Measurements from ENCODE around the gene MATCAP1.
A peak's percentile ranks its signal among the peaks of the same experiment; 100 is the strongest.

The MATCAP1 gene

DNA sequence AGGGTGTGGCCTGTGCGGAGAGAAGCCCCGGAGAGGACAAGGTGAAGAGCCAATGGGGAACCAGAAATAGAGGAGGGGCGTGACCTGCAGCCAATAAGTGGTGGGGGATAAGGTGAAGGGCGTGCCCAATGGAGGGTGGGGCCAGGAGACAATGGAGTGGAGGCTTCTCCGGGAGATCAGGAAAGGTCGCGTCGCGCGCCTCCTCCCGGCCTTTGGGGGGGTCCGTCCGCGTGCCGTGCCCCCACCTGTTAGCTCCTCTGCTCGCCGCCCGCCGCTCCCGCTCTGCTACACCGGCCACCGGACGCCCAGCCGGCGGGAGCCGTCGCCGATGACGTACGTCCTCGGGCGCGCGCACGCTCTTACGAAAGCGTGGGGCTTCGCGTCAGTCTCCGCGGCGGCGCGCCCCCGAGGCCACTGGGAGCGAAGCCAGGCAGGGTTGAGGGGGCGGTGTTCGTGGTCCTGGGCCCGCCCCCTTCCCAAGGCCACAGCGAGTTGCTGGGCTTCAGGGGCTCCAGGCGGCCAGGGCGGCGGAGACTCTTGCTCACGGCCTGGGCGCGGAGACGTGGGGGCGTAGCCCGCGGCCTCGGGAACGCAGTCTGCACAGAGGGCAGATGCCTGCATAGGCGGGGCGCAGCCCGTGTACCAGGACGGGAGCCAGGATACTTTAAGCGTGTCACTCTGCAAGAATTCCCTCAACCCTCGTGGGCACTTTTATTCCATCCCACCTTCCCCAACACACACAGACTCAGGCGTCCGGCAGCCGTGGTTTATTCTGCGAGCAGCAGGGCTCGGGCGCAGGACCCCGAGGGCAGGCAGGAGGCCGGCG, at the start of gene MATCAP1:
TSS of gene MATCAP1 (minus strand) at position 337 of the 826 bp plus-strand sequence. CDS start 3,353 bp downstream, outside the sequence.
- peak; percentile 94 for DNase-seq (ENCODE audit: low spot score)

DNA sequence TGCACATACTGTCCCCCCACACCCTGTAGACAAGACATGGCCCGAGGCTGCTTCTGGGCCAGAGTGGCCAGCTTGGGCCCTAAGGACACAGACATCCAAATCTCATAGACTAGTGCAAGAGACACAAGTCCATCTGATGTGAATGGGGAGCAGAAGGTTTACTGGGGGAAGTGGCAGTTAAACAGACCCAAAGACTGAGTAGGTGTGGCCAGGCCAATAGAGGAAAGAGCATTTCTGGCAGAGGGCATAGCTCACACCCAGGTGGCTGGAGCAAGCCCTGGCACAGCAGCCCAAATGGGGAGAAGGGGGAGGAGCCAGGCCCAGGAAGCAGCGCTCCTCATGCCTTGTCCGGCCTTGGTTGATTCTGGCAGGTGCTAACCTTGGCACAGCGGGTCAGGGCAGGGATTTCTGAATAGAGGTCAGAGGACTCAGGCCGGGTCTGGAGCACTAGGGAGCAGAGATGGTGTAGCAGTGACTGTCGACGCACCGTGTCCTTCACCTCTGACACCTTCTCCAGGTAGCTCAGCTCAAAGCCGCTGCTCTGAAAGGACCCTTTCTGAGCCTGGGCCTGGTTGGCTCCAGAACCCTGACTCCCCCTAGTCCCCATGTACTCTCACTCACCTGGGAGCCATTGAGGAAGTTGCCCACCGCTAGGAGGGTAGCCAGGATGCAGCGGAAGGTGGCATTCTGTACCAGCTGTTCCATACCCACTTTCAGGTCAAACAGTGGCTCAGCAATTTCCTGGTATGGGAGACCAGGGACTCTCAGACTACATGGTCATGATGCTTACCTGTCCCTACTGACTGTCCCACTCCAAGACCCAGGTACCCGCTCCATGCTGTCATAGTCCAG, 47.3 kb upstream of the MATCAP1 start:
- no peak for DNase-seq (ENCODE audit: low spot score)

DNA sequence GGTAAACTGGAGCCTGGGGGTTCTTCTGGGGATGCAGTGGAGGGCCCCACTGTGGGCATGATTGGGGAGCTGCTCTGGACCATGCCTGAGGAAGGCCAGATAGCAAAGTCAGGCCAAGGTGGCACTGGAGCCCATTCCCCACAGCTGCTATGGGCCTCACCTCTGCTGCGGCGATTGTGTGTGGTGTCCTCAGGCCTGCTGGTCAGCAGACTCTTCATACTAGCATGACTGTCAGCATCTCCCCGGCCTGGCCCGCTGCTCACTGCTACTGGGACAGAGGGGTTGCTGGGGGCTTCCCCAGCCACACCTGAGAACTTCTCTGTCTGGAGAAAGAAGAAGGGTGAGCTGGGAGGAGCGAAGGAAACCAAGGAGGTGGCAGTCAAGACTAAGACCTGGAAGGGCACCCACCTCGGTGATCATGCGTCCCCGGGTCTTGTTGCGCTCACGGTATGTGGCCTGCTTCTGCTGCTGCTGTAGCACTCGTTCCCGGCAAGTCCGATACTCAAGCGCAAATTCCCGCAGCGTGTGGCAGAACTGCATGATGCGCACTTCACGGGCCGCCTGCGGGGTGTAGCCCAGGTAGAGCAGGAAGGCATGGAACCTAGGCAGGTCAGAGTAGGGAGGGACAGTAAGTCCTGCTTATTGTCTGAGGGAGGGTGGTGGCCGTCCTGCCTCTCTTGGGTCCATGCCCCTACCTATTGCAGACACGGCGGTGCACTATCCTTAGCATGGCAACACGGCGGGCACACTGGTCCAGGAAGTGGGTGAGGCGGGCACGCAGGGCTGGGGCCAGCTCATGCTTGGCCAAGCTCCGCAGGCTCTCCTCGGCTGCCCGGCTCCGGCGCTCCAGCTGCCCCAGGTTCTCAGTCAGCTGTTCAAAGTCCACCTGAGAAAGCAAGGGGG, 46.4 kb upstream of the MATCAP1 start:
- no peak for DNase-seq (ENCODE audit: low spot score)

DNA sequence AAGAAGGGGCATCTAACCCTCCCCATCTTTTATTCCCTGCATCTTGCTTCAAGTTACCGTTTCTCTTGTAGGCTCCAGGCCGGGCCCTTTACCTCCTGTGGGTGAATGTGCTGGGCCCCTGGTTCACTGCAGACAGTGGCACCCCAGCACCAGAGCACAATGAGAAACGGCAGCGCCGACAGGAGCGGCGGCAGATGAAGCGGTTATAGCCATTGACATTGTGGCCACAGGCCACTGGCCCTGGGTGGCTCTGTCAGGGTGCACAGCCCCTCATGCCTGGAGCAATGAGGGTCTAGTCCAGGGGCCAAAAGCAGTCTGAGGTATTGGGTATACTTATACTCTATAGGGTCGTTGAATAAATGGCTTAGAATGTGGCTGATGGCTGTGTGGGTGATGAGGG, 45.1 kb upstream of the MATCAP1 start:
- DNase-seq (ENCODE audit: low spot score): no peak

DNA sequence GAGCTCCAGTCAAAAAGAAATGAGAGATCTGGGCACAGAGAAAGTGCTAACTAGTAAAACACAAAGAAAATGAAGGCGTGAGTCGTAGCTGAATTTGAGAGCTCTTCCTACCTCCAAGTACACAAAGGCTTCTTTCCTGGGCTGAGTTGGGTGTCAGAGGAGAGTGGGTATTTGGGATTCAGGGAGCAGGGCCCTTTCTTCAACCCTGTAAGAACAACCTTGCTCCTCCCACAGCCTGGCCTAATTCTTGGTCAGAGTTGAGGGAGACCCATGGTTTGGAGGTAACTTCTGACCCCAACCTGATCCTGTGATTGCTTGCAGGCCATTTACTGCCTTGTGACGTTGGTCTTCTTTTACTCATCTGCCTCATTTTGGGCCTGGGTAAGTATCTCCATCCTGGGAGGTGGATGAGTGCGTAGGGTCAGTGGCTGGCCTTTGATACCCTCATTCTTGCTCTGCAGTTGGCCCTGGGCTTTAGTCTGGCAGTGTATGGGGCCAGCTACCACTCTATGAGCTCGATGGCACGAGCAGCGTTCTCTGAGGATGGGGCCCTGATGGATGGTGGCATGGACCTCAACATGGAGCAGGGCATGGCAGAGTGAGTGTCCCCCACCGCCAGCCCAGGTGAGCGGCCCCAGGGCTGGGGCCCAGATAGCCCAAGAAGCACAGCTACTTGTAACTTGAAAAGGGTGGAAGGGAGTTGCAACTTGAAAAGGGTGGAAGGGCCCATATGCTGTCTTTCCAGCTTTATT, 44.4 kb upstream of the MATCAP1 start:
- no peak for DNase-seq (ENCODE audit: low spot score)

DNA sequence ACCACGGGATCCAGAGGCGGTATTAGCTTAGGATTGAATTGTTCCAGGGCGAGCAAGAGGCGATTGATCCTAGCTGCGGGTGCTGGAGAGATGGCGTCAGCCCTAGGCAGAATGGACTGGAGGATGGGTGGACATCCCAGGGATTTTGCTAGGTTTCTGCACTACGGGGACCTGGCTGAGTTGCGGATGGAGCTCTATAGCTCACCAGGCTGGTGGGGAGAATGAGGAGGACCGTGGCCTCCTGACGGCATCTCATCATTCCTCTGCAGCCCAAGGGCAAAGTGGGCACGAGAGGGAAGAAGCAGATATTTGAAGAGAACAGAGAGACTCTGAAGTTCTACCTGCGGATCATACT, 43.8 kb upstream of the MATCAP1 start:
- DNase-seq (ENCODE audit: low spot score): no peak

DNA sequence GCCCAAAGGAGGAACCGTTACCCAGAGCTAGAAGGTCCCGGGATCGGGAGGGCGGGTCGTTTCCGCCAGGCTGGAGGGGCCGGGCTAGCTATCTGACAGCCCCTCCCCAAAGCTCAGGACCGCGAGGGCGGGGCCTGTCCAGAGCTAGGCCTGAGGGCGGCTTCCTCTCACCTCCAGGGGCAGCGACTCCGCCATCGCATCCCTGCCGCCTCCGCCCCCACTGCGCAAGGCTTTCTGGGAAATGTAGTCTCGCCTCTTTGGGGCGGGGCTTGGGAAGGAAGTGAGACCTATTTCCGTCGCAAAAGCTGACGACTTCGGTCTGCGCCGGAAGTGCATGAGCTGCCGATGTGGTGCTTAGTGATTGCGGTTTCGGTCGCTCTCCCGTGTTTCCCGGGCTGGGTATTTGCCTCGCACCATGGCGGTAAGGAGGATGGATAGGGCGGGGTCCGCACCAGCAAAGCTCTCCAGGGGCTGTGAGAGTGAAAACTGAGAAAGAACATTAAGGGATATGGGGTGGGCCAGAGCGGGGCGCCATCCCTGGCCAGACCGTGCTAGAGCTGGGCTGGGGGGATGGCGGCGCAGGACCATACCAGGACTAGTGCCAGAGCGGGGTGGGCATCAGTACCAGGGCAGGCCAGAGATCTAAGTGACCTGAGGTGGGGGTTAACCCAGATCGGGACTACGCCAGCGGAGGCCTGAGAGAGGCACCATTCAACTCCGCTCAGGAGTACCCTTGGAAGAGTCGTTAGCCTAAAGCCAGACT, 43.2 kb upstream of the MATCAP1 start, which contains the start of gene TMEM208:
TSS of gene TMEM208 (plus strand) at position 327 of the 763 bp plus-strand sequence. CDS start at position 416, 89 bp downstream.
- peak; percentile 98 for DNase-seq (ENCODE audit: low spot score)

DNA sequence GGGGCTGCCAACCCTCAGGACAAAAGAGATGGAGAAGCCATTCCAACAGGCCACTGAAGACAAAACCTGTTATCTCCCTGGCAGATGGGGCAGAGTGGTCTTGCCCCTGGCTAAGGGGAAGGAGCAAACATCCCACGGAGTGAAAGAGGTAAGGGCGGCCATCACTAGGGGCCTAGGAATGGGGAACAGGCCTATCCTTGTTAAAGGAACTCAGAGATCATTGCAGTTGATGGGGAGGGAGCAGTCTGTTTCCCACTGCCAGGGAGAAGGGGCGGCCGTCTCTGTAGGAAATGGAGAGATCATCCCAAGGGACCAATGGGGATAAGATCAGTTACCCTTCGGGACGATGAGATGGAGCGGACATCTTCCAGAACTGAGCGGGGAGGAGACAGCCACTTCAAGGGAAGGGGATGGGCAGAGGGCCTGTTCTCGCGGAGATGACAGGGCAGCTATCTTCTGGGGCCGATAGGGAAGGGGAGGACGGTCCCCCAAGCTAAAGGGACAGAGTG, 42.6 kb upstream of the MATCAP1 start:
- DNase-seq (ENCODE audit: low spot score): no peak

DNA sequence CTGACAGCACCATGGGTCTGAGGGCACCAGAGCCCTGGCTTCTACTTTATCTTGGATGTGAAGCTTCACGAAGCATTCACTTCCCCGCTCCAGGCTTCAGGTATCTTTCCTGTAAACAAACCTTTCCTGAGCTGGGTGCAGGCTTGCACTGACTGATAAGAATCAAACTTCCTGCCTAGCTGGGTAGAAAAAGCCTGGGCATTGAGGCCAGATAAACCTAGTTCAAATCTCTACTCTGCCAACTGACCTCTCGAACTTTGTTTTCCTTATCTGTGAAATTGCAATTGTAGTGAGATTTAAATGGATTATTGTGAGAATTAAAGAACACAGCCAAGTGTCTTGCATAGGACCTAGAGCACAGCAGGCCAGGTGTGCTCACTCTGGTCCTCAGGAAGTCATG, 40.2 kb upstream of the MATCAP1 start:
- DNase-seq (ENCODE audit: low spot score): no peak

DNA sequence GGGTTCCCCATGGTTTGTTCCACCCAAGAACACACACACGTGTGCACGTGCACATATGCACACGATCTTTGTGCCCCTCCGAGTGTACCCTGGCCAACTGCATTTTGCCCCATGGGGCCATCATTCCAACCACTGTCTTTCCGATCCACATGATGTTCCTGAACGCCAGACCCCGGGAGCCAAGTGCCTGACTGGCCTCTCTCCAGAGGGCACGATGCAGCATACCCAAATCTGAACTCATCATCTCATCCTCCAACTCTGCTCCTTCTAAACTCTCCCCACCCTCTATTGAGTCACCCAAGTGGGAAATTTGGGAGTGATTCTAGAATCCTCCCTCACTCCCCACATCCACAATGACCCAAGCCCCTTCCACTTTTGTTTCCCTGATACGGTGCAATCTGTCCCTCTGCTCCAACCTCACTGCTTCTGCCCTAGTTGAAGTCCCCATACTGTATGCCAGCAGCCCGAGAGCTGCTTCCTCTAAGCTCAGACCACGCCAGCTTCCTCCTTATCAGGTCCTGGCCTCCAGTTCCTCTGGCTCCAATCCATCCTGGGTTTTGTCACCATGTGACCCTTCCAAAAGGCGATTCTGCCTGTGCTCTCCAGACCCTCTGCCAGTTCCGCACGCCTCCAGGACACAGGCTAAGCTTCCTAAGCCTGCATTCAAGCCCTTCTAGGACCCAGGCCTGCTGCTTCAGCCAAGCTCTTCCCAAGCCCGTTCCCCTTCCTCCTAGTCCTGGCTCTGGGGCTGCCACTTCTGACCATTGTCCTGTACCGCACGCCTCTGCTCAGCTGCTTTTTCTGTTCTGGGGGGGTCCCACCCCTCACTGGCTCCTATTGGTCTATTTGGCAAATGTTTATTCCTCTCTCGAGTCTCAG, 33.1 kb upstream of the MATCAP1 start:
- no peak for DNase-seq (ENCODE audit: low spot score)

DNA sequence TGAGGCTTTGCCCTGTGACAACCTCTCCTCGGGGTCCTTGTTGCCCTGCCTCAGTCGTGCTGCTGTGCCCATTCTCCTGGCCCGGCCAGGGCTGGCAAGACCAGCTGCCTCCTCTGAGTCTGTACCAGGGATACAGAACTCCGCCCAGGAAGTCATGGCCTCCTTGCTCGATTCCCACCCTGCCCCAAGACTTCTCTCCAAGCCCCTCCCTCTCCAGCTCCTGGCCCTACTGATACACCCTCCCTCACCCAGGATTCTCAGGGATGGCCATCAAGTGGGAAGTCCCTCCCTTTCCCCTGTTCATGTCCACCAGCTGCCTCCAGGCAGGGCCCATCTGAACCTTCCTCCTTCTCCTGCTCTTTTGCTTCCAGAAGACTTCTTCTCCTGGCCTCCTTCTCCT, 31.9 kb upstream of the MATCAP1 start:
- no peak for DNase-seq (ENCODE audit: low spot score)

DNA sequence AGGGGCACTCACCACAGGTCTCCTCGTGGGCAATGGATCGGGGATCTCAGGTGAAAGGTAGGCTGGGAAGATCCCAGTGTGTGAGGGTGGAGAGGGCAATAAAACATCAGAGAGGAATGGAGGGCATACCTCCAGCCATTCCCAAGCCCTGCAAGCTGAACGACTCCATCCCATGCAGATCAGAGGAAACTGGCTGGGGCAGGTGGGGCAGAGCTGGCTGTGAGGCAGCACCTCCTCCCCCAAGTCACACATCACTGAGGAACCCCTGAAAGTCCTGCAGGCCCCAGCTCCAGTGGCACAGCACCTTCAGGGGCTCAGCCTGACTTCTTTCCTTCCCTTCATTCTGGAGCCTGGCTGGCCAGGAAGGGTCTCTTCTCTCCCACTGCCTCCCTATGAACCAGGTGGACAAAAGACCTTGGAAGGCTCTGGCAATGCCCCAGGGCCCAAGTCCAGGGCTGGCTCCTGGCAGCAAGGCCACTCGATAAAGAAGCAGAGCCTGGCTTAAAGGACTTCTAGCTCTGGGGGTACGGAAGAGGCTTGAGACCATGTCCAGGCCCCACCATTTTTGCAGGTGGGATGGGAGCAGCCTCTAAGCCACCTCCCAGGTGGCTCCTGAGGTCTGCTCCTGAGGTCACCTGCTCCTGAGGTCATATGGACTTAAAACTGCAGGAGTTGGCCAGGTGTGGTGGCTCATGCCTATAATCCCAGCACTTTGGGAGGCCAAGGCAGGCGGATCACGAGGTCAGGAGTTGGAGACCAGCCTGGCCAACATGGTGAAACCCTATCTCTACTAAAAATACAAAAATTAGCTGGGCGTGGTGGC, 29.6 kb upstream of the MATCAP1 start:
- DNase-seq (ENCODE audit: low spot score): no peak

DNA sequence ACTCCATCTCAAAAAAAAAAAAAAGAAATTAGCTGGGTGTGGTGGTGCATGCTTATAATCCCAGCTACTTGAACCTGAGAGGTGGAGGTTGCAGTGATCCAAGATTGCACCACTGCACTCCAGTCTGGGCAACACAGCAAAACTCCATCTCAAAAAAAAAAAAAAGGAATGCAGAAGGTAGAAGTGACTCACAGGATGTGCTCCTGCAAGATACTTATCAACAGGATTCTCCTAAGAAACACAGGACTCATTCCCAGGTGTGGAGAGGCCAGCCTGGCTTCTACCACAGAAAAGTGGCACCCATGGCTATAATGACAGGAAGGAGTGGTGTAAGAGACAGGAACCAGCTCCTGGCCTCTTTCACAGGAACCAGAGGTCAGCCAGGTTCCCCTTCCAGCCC, 29.0 kb upstream of the MATCAP1 start:
- DNase-seq (ENCODE audit: low spot score): no peak

DNA sequence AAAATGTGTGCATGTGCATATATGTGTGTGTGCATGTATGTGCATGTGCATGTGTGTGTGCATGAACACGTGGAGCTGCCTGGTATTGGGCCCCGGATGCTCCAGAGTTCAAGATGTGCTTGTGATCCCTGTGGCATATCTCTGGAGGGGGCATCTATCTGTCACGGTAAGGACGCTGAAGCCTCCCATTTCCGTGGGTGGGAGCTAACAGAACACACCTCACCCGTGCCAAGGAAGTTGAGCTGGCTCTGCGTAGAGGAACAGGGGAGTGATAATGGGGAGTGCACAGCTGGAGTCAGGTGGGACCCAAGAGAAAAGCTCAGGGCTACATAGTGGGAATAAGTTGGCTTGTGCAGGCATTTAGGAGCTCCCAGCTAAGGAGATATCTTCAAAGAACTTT, 27.9 kb upstream of the MATCAP1 start:
- DNase-seq (ENCODE audit: low spot score): no peak

DNA sequence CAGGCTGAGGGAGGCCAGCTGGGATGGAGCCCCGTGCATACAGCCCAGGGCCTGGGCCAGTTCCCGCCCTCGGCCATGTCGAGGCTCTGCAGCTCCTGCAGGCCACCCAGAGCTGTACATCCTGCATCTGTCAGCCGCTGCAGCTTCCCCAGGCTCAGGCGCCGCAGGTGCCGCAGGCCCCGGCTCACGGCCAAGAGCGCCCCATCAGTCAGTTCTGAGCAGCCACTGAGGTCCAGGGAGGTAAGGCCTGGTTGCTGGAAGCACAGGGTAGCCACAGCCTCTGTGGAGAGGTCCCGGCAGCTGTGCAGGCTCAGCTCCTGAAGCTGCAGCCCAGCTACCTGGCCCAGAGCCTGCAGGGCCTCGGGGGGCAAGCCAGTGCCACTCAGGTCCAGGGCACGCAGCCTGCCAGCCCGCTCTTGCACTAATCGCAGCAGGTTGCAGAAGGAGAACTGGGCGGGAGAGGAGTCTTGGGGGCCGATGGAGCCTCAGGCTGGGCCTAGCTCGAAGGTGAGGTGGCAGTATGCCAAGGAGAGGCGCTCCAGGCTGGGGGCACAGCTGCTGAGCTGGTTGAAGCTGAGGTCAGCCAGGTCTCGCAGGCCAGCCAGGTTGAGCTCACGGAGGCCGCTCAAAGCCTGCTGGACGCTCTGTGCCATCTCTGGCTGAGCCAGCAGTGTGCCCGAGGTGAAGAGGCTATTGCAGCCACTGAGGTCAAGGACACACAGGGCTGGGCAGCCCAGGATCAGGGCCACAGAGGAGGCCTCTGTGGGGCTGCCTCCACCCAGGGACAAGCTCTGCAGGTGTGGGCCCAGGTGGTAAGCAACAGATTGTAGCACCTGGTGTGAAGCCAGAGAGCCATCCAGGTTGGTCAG, 26.5 kb upstream of the MATCAP1 start:
- DNase-seq (ENCODE audit: low spot score): no peak

DNA sequence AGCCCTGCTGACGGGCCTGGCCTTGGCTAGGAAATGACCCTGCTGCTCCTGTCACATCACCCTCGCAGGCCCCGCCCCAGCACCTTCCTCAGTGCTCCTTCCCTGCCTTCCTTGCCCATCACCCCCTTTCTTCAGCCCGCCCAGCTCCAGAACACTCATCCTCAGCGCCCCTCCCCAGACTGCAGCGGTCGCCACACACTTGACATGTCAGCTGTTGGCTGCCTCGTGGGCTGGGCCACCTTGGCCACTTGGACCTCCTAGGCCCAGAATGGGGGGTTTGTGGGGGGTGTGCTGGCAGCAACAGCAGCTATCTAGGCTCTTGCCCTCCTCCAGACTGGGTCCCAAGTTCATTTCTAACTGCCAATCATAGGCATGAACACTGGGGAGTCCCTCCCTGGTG, 25.8 kb upstream of the MATCAP1 start:
- DNase-seq (ENCODE audit: low spot score): no peak

DNA sequence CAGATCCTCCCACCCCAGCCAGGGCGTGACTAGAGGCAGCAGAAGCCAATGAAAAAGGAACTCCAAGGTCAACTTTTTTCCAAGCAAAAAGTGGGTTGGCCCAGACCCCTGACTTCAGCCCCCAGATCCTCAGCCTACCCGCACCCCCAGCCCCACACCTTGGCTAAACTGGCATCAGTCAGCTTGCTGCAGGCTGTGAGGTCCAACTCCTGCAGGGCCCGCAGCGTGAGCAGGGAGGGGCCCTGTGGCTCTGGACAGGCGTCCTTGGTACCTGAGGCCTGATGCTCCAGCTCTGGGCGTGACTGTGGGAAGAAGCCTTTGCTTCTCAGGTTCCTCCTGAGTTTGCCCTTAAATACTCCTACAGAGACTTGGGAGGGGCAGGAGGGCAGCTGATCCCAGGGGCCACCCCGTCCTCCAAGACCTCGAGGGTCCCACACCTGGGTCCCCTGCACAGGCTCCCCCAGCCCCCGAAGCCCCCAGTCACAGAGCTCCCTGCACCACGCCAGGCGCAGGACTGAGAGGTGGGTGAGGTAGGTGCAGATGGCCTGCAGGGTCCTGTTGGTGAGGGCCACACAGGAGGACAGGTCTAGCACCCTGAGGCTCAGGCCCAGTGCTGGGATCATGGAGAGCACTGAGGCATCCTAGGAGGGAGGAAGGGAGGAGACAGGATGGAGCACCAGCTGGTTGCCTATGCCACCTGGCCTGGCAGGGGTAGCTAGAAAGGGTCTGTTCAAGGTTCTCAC, 24.6 kb upstream of the MATCAP1 start:
- DNase-seq (ENCODE audit: low spot score): no peak

All from D341Med (cell line).